ENCODE data around the gene EDN3. TPM values are rescaled to one million over a fixed set of nuclear protein-coding genes. Genes with fewer than 3 reads are reported as not detected.

EDN3 gene
- total and polyA plus RNA-seq, 9 of the 15 experiments (the other 6 are each of a cell fraction or from before 2014, with no cell fraction given): not detected

GRCh38 chr20:59253779-59254319 is 46.6 kb upstream of the EDN3 start:
- intact Hi-C loops (cut with micrococcal nuclease): no loop called here
- in situ Hi-C loops (cut with MboI): no loop called here
- H3K4me1 ChIP-seq (replicated peaks in 1 of 2; ENCODE audit: control insufficient read depth in 2 of 2, insufficient read depth in 2 of 2, low read length in 2 of 2): no peaks in the 10 kb centered on the region
- ATAC-seq (no peak), DNase-seq (ENCODE audit: extremely low read depth in 1 of 4, low spot score in 3 of 4) (no peak), FAIRE-seq (no peak)
- H3K4me3 ChIP-seq: no peak overlapping the region
- H3K9ac ChIP-seq (ENCODE audit: insufficient read depth in 1 of 2, low read depth in 2 of 2, low read length in 2 of 2): no peak overlapping the region
- no TSS peak for BruUV-seq (replicated peaks)
- no peak for TF ChIP-seq HEY1 (CRISPR knock-in tag; IDR thresholded peaks at IDR 0.05; ENCODE audit: borderline replicate concordance)
- TF ChIP-seq, protein P1, sequence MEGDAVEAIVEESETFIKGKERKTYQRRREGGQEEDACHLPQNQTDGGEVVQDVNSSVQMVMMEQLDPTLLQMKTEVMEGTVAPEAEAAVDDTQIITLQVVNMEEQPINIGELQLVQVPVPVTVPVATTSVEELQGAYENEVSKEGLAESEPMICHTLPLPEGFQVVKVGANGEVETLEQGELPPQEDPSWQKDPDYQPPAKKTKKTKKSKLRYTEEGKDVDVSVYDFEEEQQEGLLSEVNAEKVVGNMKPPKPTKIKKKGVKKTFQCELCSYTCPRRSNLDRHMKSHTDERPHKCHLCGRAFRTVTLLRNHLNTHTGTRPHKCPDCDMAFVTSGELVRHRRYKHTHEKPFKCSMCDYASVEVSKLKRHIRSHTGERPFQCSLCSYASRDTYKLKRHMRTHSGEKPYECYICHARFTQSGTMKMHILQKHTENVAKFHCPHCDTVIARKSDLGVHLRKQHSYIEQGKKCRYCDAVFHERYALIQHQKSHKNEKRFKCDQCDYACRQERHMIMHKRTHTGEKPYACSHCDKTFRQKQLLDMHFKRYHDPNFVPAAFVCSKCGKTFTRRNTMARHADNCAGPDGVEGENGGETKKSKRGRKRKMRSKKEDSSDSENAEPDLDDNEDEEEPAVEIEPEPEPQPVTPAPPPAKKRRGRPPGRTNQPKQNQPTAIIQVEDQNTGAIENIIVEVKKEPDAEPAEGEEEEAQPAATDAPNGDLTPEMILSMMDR (IDR thresholded peaks at IDR 0.05 in 2 of 3, conservative IDR thresholded peaks at IDR 0.05 in 1 of 3; ENCODE audit: insufficient read depth in 2 of 3, low read depth in 1 of 3, low read length in 3 of 3): 0 out of 6 replicates have a peak, but pooled peaks of 1 of the 3 experiments have one; percentile 10
- H3K9me3 ChIP-seq (replicated peaks; ENCODE audit: control insufficient read depth, insufficient read depth, low read depth, low read length): no peaks in the 10 kb centered on the region
- CTCF ChIA-PET (ENCODE audit: low intra/inter-chr PET ratio): no interaction called here
- POLR2A ChIA-PET: interaction anchor here (0.6 to 0.7 kb wide), 2 partner anchors 317 to 1302 kb away, joined by 3 read pairs; no protein-coding TSS in a partner anchor
- H3K9me1 ChIP-seq (ENCODE audit: control insufficient read depth, insufficient read depth, low read length): no peaks in the 10 kb centered on the region
- H3K4me2 ChIP-seq (ENCODE audit: insufficient read depth, low read length): no peak overlapping the region
- H3K27ac ChIP-seq (ENCODE audit: extremely low read depth, low read depth, low read length): no peak overlapping the region
- H3K36me3 ChIP-seq (ENCODE audit: control insufficient read depth, insufficient read depth, low read length): no peaks in the 10 kb centered on the region
- peaks cover 6 to 12% of the 10 kb centered on the region in 2 experiments for H3K27me3 ChIP-seq (ENCODE audit: control insufficient read depth in 2 of 2, insufficient read depth in 2 of 2, low read length in 2 of 2)
- no peaks in the 10 kb centered on the region for H4K20me1 ChIP-seq (replicated peaks; ENCODE audit: control insufficient read depth, insufficient read depth, low read length)
- WGBS (ENCODE audit: insufficient coverage, low coverage, missing lambda C conversion rate): 0% methylated on average over 3 of the region's 4 CpGs
- H2AFZ ChIP-seq (ENCODE audit: low read depth, low read length): no peak overlapping the region
- H3K79me2 ChIP-seq (ENCODE audit: control insufficient read depth, insufficient read depth, low read length): no peaks in the 10 kb centered on the region

DNA sequence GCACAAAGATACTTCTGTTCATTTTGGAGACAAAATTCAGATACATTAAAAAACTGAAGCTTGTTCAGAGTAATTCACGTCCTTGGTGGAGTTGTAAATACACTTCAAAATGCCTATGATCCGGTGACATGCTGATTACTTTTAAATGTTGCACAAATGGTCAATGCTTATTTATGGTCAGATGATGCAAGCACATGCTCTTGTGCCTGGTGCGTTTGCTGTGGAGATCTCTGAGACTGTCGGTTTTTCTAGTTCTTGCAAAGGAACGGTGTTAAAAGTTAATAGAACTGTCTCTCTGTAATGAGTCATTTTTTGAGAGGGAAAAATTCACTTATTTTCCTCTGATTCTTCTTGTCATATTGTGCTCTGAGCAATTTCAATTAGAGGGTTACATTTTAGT is 45.2 kb upstream of the EDN3 start:
- WGBS (ENCODE audit: insufficient coverage, low coverage, missing lambda C conversion rate): 0% methylated on average over 5 of the region's 5 CpGs
- in situ Hi-C loops (cut with MboI): no loop called here
- H3K79me2 ChIP-seq (ENCODE audit: control insufficient read depth, insufficient read depth, low read length): no peaks in the 10 kb centered on the region
- peaks cover 2 to 12% of the 10 kb centered on the region in 2 experiments for H3K27me3 ChIP-seq (ENCODE audit: control insufficient read depth in 2 of 2, insufficient read depth in 2 of 2, low read length in 2 of 2)
- POLR2A ChIA-PET: interaction anchor here (0.9 kb wide), 1 partner anchor 988 kb away, joined by 3 read pairs; no protein-coding TSS in a partner anchor
- no peak overlapping the region for H3K4me2 ChIP-seq (ENCODE audit: insufficient read depth, low read length)
- intact Hi-C loops (cut with micrococcal nuclease): no loop called here
- no peak overlapping the region for H3K9ac ChIP-seq (ENCODE audit: insufficient read depth in 1 of 2, low read depth in 2 of 2, low read length in 2 of 2)
- no peaks in the 10 kb centered on the region for H3K36me3 ChIP-seq (ENCODE audit: control insufficient read depth, insufficient read depth, low read length)
- no peaks in the 10 kb centered on the region for H4K20me1 ChIP-seq (replicated peaks; ENCODE audit: control insufficient read depth, insufficient read depth, low read length)
- no peak for ATAC-seq
- no peak overlapping the region for H3K27ac ChIP-seq (ENCODE audit: extremely low read depth, low read depth, low read length)
- no peak overlapping the region for H2AFZ ChIP-seq (ENCODE audit: low read depth, low read length)
- no peak for DNase-seq (ENCODE audit: extremely low read depth in 1 of 4, low spot score in 3 of 4)
- no TSS peak for BruUV-seq (replicated peaks)
- H3K4me3 ChIP-seq: no peak overlapping the region
- H3K9me3 ChIP-seq (replicated peaks; ENCODE audit: control insufficient read depth, insufficient read depth, low read depth, low read length): no peaks in the 10 kb centered on the region
- no peaks in the 10 kb centered on the region for H3K4me1 ChIP-seq (replicated peaks in 1 of 2; ENCODE audit: control insufficient read depth in 2 of 2, insufficient read depth in 2 of 2, low read length in 2 of 2)
- no peaks in the 10 kb centered on the region for H3K9me1 ChIP-seq (ENCODE audit: control insufficient read depth, insufficient read depth, low read length)
- CTCF ChIA-PET (ENCODE audit: low intra/inter-chr PET ratio): no interaction called here
- no peak for FAIRE-seq
- TF ChIP-seq NEUROD1 (IDR thresholded peaks at IDR 0.05; ENCODE audit: borderline replicate concordance, low read depth, low read length, partially characterized antibody) (no peak), ETV6 (IDR thresholded peaks at IDR 0.05; ENCODE audit: borderline replicate concordance in 1 of 2, low read depth in 2 of 2, low read length in 1 of 2) (no peak), ETV6 (CRISPR knock-in tag; IDR thresholded peaks at IDR 0.05; ENCODE audit: borderline replicate concordance) (no peak), CTBP1 (IDR thresholded peaks at IDR 0.05; ENCODE audit: borderline replicate concordance) (no peak), POU5F1 (IDR thresholded peaks at IDR 0.05; ENCODE audit: borderline replicate concordance, low read depth, low read length, partially characterized antibody) (no peak), KHSRP (IDR thresholded peaks at IDR 0.05) (no peak), ILK (tag; IDR thresholded peaks at IDR 0.05; ENCODE audit: borderline replicate concordance, low read depth) (no peak), TAL1 (IDR thresholded peaks at IDR 0.05) (no peak), WHSC1 (IDR thresholded peaks at IDR 0.05; ENCODE audit: low read length) (no peak)
- TF ChIP-seq, protein P2, sequence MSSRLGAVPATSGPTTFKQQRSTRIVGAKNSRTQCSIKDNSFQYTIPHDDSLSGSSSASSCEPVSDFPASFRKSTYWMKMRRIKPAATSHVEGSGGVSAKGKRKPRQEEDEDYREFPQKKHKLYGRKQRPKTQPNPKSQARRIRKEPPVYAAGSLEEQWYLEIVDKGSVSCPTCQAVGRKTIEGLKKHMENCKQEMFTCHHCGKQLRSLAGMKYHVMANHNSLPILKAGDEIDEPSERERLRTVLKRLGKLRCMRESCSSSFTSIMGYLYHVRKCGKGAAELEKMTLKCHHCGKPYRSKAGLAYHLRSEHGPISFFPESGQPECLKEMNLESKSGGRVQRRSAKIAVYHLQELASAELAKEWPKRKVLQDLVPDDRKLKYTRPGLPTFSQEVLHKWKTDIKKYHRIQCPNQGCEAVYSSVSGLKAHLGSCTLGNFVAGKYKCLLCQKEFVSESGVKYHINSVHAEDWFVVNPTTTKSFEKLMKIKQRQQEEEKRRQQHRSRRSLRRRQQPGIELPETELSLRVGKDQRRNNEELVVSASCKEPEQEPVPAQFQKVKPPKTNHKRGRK (tag; IDR thresholded peaks at IDR 0.05): no peak

All from K562 (cell line).